ENCODE data around the gene ASXL2. TPM values are rescaled to one million over a fixed set of nuclear protein-coding genes. Genes with fewer than 3 reads are reported as not detected.

ASXL2 gene
- total and polyA plus RNA-seq, 4 donors = 2.4 to 29.0 (median 12.3) TPM

- Histone ChIP-seq H3K9ac (ENCODE audit: insufficient read depth in 1 of 2, low read length in 2 of 2) (no peak overlapping the region), H3K4me3 (no peak overlapping the region), H3K4me1 (ENCODE audit: control insufficient read depth in 5 of 5, insufficient read depth in 5 of 5, low read length in 5 of 5) (peaks cover 0 to 2% (median 0%) of the 10 kb centered on the region in 5 donors), H3K36me3 (ENCODE audit: control insufficient read depth in 4 of 4, insufficient read depth in 4 of 4, low read length in 4 of 4) (peaks cover 0 to 6% (median 1%) of the 10 kb centered on the region in 4 donors), H3K27me3 (ENCODE audit: control insufficient read depth in 3 of 3, insufficient read depth in 3 of 3, low read length in 2 of 3) (no peaks in the 10 kb centered on the region), H3K9me3 (ENCODE audit: control insufficient read depth in 4 of 4, insufficient read depth in 3 of 4, low read length in 3 of 4) (no peaks in the 10 kb centered on the region), H3K27ac (ENCODE audit: low read depth in 1 of 2, low read length in 1 of 2) (no peak overlapping the region)
- ATAC-seq (ENCODE audit: insufficient read depth, low FRiP score) (no peak), DNase-seq (no peak)
- WGBS, 2 donors = 95 to 100% methylated on average over 3 of the region's 3 CpGs
- TF ChIP-seq, protein P1, sequence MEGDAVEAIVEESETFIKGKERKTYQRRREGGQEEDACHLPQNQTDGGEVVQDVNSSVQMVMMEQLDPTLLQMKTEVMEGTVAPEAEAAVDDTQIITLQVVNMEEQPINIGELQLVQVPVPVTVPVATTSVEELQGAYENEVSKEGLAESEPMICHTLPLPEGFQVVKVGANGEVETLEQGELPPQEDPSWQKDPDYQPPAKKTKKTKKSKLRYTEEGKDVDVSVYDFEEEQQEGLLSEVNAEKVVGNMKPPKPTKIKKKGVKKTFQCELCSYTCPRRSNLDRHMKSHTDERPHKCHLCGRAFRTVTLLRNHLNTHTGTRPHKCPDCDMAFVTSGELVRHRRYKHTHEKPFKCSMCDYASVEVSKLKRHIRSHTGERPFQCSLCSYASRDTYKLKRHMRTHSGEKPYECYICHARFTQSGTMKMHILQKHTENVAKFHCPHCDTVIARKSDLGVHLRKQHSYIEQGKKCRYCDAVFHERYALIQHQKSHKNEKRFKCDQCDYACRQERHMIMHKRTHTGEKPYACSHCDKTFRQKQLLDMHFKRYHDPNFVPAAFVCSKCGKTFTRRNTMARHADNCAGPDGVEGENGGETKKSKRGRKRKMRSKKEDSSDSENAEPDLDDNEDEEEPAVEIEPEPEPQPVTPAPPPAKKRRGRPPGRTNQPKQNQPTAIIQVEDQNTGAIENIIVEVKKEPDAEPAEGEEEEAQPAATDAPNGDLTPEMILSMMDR (IDR thresholded peaks at IDR 0.05; ENCODE audit: control extremely low read depth, extremely low read depth) = no peak
Measured at GRCh38 chr2:25809646-25810045, 68.6 kb downstream of the ASXL2 start.

DNA sequence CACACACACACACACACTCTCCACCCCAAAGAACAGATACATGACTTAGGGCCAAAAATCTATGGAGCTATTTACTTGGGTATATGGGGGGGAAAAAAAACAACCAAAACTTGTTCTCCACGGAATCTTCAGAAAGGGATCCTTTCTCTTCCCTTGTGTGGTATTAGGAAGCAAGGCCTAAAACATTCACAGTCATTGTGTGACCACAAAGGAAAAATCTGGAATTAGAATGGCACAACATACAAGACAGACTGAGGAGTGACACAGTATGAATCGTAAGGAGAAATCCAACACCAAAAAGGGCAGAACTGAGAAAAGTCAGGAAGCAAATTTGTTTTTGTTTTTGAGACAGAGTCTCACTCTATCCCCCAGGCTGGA is 70.3 kb downstream of the ASXL2 start:
- DNase-seq (no peak), ATAC-seq (ENCODE audit: insufficient read depth, low FRiP score) (no peak)
- no peak overlapping the region for H3K27ac ChIP-seq (ENCODE audit: low read depth in 1 of 2, low read length in 1 of 2)
- TF ChIP-seq, protein P1 (IDR thresholded peaks at IDR 0.05; ENCODE audit: control extremely low read depth, extremely low read depth) = no peak
- H3K4me1 ChIP-seq (ENCODE audit: control insufficient read depth in 5 of 5, insufficient read depth in 5 of 5, low read length in 5 of 5) = peaks cover 0 to 2% (median 0%) of the 10 kb centered on the region in 5 donors
- no peak overlapping the region for H3K9ac ChIP-seq (ENCODE audit: insufficient read depth in 1 of 2, low read length in 2 of 2)
- no peaks in the 10 kb centered on the region for H3K9me3 ChIP-seq (ENCODE audit: control insufficient read depth in 4 of 4, insufficient read depth in 3 of 4, low read length in 3 of 4)
- H3K27me3 ChIP-seq (ENCODE audit: control insufficient read depth in 3 of 3, insufficient read depth in 3 of 3, low read length in 2 of 3) = no peaks in the 10 kb centered on the region
- peaks cover 7 to 16% (median 10%) of the 10 kb centered on the region in 4 donors for H3K36me3 ChIP-seq (ENCODE audit: control insufficient read depth in 4 of 4, insufficient read depth in 4 of 4, low read length in 4 of 4)
- WGBS, 2 donors = 85 to 91% methylated on average over 2 of the region's 2 CpGs
- no peak overlapping the region for H3K4me3 ChIP-seq

DNA sequence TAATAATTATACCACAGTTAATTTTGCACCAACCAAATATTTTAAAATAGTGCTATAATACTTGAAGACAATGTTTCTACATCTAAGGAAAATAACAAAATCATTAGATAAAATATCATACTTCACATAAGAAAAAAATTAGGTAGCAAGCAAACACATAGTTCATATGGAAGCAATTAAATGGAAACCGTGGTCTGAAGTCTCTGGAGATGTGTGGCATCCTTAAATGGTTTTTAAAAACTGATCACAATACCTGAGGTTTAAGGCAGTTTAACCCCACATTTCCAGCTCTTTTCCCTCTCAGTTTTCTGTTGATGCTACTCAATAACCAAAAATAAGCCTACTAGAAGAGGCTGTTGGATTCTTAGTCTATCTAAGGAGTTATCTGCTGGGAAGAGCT is 71.3 kb downstream of the ASXL2 start:
- Histone ChIP-seq H3K27me3 (ENCODE audit: control insufficient read depth in 3 of 3, insufficient read depth in 3 of 3, low read length in 2 of 3) (no peaks in the 10 kb centered on the region), H3K27ac (ENCODE audit: low read depth in 1 of 2, low read length in 1 of 2) (no peak overlapping the region), H3K9ac (ENCODE audit: insufficient read depth in 1 of 2, low read length in 2 of 2) (no peak overlapping the region), H3K4me3 (no peak overlapping the region), H3K4me1 (ENCODE audit: control insufficient read depth in 5 of 5, insufficient read depth in 5 of 5, low read length in 5 of 5) (peaks cover 0 to 2% (median 0%) of the 10 kb centered on the region in 5 donors), H3K36me3 (ENCODE audit: control insufficient read depth in 4 of 4, insufficient read depth in 4 of 4, low read length in 4 of 4) (peaks cover 7 to 16% (median 11%) of the 10 kb centered on the region in 4 donors), H3K9me3 (ENCODE audit: control insufficient read depth in 4 of 4, insufficient read depth in 3 of 4, low read length in 3 of 4) (no peaks in the 10 kb centered on the region)
- TF ChIP-seq, protein P1 (IDR thresholded peaks at IDR 0.05; ENCODE audit: control extremely low read depth, extremely low read depth) = no peak
- DNase-seq (no peak), ATAC-seq (ENCODE audit: insufficient read depth, low FRiP score) (no peak)
- WGBS, 2 donors = 95 to 97% methylated on average over 1 of the region's 1 CpG

GRCh38 chr2:25805987-25806386 is 72.3 kb downstream of the ASXL2 start:
- ATAC-seq (ENCODE audit: insufficient read depth, low FRiP score) (no peak), DNase-seq (no peak)
- Histone ChIP-seq H3K4me3 (no peak overlapping the region), H3K9me3 (ENCODE audit: control insufficient read depth in 4 of 4, insufficient read depth in 3 of 4, low read length in 3 of 4) (no peaks in the 10 kb centered on the region), H3K36me3 (ENCODE audit: control insufficient read depth in 4 of 4, insufficient read depth in 4 of 4, low read length in 4 of 4) (peaks cover 7 to 16% (median 11%) of the 10 kb centered on the region in 4 donors), H3K27ac (ENCODE audit: low read depth in 1 of 2, low read length in 1 of 2) (no peak overlapping the region), H3K9ac (ENCODE audit: insufficient read depth in 1 of 2, low read length in 2 of 2) (no peak overlapping the region), H3K4me1 (ENCODE audit: control insufficient read depth in 5 of 5, insufficient read depth in 5 of 5, low read length in 5 of 5) (peaks cover 0 to 2% (median 0%) of the 10 kb centered on the region in 5 donors), H3K27me3 (ENCODE audit: control insufficient read depth in 3 of 3, insufficient read depth in 3 of 3, low read length in 2 of 3) (no peaks in the 10 kb centered on the region)
- TF ChIP-seq, protein P1 (IDR thresholded peaks at IDR 0.05; ENCODE audit: control extremely low read depth, extremely low read depth) = no peak
- 63 to 74% methylated on average over 2 of the region's 2 CpGs for WGBS, 2 donors
